Measurements from ENCODE around the gene CDH24.

CDH24 gene

DNA sequence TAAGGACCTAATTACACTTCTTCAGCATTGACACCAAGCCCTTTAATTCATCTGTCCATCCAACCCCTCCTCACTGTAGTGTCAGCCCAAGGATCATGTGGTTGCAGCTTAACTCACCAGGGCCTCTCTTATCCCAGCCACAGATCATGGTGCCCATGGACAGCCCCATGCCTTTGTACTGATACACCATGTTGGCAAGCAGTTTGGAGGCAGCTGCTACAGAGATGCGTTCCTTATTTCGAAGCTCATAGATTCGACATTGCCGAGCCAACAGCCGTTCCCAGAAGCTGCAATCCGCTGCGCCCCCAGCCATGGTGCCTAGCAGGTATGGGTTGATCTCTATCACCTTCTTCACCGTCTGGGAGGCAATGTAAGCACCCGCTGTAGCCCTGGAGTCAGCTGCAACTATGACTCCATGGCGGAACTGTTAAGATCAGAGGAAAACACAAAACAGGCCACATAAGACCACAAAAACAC is 24.0 kb downstream of the CDH24 start:
- H3K4me3 ChIP-seq (ENCODE audit: low read depth, low read length): peak overlapping the region; percentile 93
- TF ChIP-seq CTCF (IDR thresholded peaks at IDR 0.05; ENCODE audit: low read depth, low read length): no peak

- TF ChIP-seq CTCF (IDR thresholded peaks at IDR 0.05; ENCODE audit: low read depth, low read length): no peak
- no peak overlapping the region for H3K4me3 ChIP-seq (ENCODE audit: low read depth, low read length)
Measured at GRCh38 chr14:23030936-23031335, 26.4 kb downstream of the CDH24 start.

GRCh38 chr14:23028799-23029198 is 28.5 kb downstream of the CDH24 start:
- H3K4me3 ChIP-seq (ENCODE audit: low read depth, low read length): no peak overlapping the region
- no peak for TF ChIP-seq CTCF (IDR thresholded peaks at IDR 0.05; ENCODE audit: low read depth, low read length)

DNA sequence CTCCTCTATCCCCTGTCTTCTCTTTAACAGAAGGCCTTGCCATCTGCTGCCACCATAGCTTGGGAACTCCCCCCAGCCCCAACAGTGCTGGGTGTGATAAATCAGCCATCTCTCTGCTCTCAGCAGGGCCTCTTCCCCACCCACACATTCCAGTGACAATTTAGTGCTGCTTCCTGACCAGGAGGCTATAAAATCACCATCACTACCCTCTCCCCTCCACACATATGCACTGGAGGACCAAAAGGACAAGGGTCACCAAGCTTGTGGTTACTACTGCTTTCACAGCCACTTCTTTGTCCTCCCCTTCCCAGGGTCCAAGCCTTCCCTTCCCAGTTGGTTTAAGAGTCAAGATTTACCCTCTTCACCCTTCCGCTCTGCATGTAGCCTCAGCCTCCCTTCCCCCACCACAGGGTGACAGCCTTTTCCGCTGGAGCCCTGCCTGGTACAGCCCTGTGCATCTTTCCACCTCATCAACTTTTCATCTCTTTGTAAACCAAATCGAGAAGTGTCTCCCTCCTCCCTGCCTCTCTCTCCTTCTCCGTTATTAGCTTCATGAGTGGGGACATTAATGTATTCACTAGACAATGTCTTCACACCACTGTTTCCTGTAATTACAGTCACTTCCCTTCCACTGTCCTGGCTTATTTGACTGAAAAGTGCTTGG is 32.0 kb downstream of the CDH24 start:
- no peak overlapping the region for H3K4me3 ChIP-seq (ENCODE audit: low read depth, low read length)
- TF ChIP-seq CTCF (IDR thresholded peaks at IDR 0.05; ENCODE audit: low read depth, low read length): no peak

- no peak for TF ChIP-seq CTCF (IDR thresholded peaks at IDR 0.05; ENCODE audit: low read depth, low read length)
Measured at GRCh38 chr14:23024612-23025075, 32.7 kb downstream of the CDH24 start.

GRCh38 chr14:23023795-23024152 is 33.5 kb downstream of the CDH24 start:
- no peak for TF ChIP-seq CTCF (IDR thresholded peaks at IDR 0.05; ENCODE audit: low read depth, low read length)

More at GRCh38 chr14:23024612-23025075, 32.7 kb downstream of the CDH24 start:
- no peak overlapping the region for H3K4me3 ChIP-seq (ENCODE audit: low read depth, low read length)

DNA sequence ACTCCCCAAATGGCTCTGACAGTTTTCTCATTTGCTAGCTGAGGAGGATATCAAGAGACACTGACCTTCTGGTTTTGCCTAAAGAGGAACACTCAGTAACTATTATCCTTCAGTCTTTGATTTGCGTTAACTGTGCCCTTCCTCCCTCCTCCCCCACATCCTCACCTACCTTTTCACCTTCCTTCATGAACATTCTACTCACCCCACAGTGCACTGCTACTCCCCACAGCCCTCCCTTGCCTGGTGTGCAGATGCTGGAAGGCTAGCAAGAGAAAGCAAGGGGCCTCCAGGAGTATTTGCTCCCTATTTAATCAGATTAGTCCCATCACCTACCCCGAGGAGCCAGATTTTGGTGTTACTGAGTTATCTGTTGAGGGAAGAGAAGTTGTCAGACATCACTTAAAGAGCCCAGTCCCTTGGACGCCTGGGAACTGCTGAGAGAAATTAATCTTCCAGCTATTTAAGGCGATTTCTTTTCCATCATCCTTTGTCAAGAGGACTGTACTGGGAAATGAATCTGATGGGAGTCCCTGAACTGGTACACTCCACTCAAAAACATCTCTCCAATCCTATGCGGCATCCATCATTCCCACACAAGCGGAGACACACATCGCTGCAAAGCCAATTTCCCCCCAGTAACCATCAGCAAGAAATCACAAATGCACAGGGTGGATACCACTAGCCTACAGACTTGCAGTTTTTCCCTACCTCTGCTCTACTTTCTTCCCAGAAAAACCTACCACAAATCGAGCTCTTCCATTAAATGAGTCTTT is 34.1 kb downstream of the CDH24 start:
- no peak for TF ChIP-seq CTCF (IDR thresholded peaks at IDR 0.05; ENCODE audit: low read depth, low read length)
- no peak overlapping the region for H3K4me3 ChIP-seq (ENCODE audit: low read depth, low read length)

More at GRCh38 chr14:23023795-23024152, 33.5 kb downstream of the CDH24 start:
- no peak overlapping the region for H3K4me3 ChIP-seq (ENCODE audit: low read depth, low read length)
